SK-N-SH (cell line): Measurements from ENCODE around the gene COMMD6. TPM values are rescaled to one million over a fixed set of nuclear protein-coding genes. Genes with fewer than 3 reads are reported as not detected.

Source experiments
- CTCF ChIA-PET: fragments of 300-600, 350-600 bp; formaldehyde crosslinking; extraction: SDS; loops from one replicate; lab custom pipeline; 2021; lab: Yijun Ruan, JAX
- POLR2A ChIA-PET: fragments of 350-600 bp; sonication (Branson Sonifier 250); formaldehyde crosslinking; extraction: SDS; loops from one replicate; lab custom pipeline; 2020; ENCODE audit warnings: antibody characterized with exemption, inconsistent platforms; lab: Yijun Ruan, JAX
- DNase-seq: peaks from one replicate; pipeline ENCODE4 v3.0.0; 2012
- H2AFZ ChIP-seq: fragments of 200-600 bp; sonication (generic); 2 replicates; pipeline ENCODE4 v1.8.1; 2016; ENCODE audit warnings: antibody characterized with exemption, mild to moderate bottlenecking, low read depth
- H3F3A ChIP-seq: fragments of 200-600 bp; sonication (generic); replicated peaks from 2 replicates; pipeline ENCODE3; 2016; ENCODE audit warnings: antibody characterized with exemption, mild to moderate bottlenecking; ENCODE audit not compliant: insufficient read depth
- H3K27ac ChIP-seq, 2 experiments: fragments of 200-500 bp in 1 of 2; fragments of 200-600 bp in 1 of 2; sonication (Bioruptor generic) in 1 of 2; sonication (generic), shearing (Covaris generic) in 1 of 2; 2 replicates each; pipeline versions ENCODE4 v1.5.1 to v1.6.1; 2014 to 2016; ENCODE audit warnings: low read depth in 2 of 2, inconsistent platforms in 1 of 2, low read length in 1 of 2, mild to moderate bottlenecking in 1 of 2, mixed read lengths in 1 of 2
- H3K27me3 ChIP-seq: fragments of 200-600 bp; sonication (generic), shearing (Covaris generic); 2 replicates; pipeline ENCODE4 v1.6.1; 2016; ENCODE audit warnings: mixed run types; ENCODE audit not compliant: insufficient read depth
- H3K36me3 ChIP-seq, 2 experiments: fragments of 200-500 bp in 1 of 2; fragments of 200-600 bp in 1 of 2; sonication (Bioruptor generic) in 1 of 2; sonication (generic) in 1 of 2; replicated peaks in 1 of 2; 2 replicates each; pipeline versions ENCODE3 to v1.5.1; 2014 to 2016; ENCODE audit warnings: low read length in 1 of 2, mild to moderate bottlenecking in 1 of 2; ENCODE audit not compliant: insufficient read depth in 2 of 2, control insufficient read depth in 1 of 2
- H3K4me1 ChIP-seq, 2 experiments: fragments of 200-500 bp in 1 of 2; fragments of 200-600 bp in 1 of 2; sonication (Bioruptor generic) in 1 of 2; sonication (generic), shearing (Covaris generic) in 1 of 2; 2 replicates each; pipeline versions ENCODE4 v1.5.1 to v1.6.1; 2014 to 2016; ENCODE audit warnings: low read depth in 1 of 2, low read length in 1 of 2, mixed run types in 1 of 2; ENCODE audit not compliant: insufficient read depth in 2 of 2, control insufficient read depth in 1 of 2
- H3K4me2 ChIP-seq: fragments of 200-600 bp; sonication (generic), shearing (Covaris generic); 2 replicates; pipeline ENCODE4 v1.6.1; 2017; ENCODE audit warnings: mixed run types
- H3K4me3 ChIP-seq, 2 experiments: fragments of 200-500 bp in 1 of 2; fragments of 200-600 bp in 1 of 2; sonication (Bioruptor generic) in 1 of 2; sonication (generic), shearing (Covaris generic) in 1 of 2; 2 replicates each; pipeline versions ENCODE4 v1.5.1 to v1.8.1; 2014 to 2016; ENCODE audit warnings: low read depth in 2 of 2, inconsistent platforms in 1 of 2, low read length in 1 of 2, mild to moderate bottlenecking in 1 of 2, mixed read lengths in 1 of 2, moderate library complexity in 1 of 2
- H3K79me2 ChIP-seq: fragments of 200-600 bp; sonication (generic); 2 replicates; pipeline ENCODE4 v1.8.1; 2017; ENCODE audit warnings: mild to moderate bottlenecking; ENCODE audit not compliant: insufficient read depth
- H3K9ac ChIP-seq: fragments of 200-600 bp; sonication (generic); 2 replicates; pipeline ENCODE4 v1.6.1; 2017; ENCODE audit warnings: mixed run types
- H3K9me2 ChIP-seq: fragments of 200-600 bp; sonication (generic); 2 replicates; pipeline ENCODE4 v1.6.1; 2017; ENCODE audit warnings: mixed run types
- H3K9me3 ChIP-seq: fragments of 200-600 bp; sonication (generic); 2 replicates; pipeline ENCODE4 v1.6.1; 2017; ENCODE audit warnings: mixed run types, mild to moderate bottlenecking, moderate library complexity
- H4K20me1 ChIP-seq: fragments of 200-600 bp; sonication (generic); 2 replicates; pipeline ENCODE4 v1.6.1; 2017; ENCODE audit warnings: mild to moderate bottlenecking, mixed run types; ENCODE audit not compliant: insufficient read depth
- ELF1 ChIP-seq: IDR thresholded peaks from 2 replicates; pipeline ENCODE4 v1.4.0; 2012
- FOSL2 ChIP-seq: IDR thresholded peaks from 2 replicates; pipeline ENCODE4 v1.4.0; 2012; ENCODE audit warnings: low read depth, mild to moderate bottlenecking, moderate library complexity, borderline replicate concordance
- GATA2 ChIP-seq: sonication (generic); formaldehyde crosslinking; IDR thresholded peaks from 2 replicates; pipeline ENCODE4 v1.5.0; 2020; ENCODE audit warnings: mild to moderate bottlenecking, missing genetic modification reagents
- JUND ChIP-seq: IDR thresholded peaks from 2 replicates; pipeline ENCODE4 v1.4.0; 2012
- MEF2A ChIP-seq: IDR thresholded peaks from 2 replicates; pipeline ENCODE4 v1.4.0; 2012; ENCODE audit warnings: low read depth, borderline replicate concordance
- MXI1 ChIP-seq: IDR thresholded peaks from 2 replicates; pipeline ENCODE4 v1.6.1; 2012; ENCODE audit warnings: mild to moderate bottlenecking, low read depth, low read length, improper control_type of control experiment
- NFIC ChIP-seq: IDR thresholded peaks from 2 replicates; pipeline ENCODE4 v1.4.0; 2012; ENCODE audit warnings: borderline replicate concordance
- POLR2AphosphoS5 ChIP-seq: IDR thresholded peaks from 2 replicates; pipeline ENCODE4 v1.6.1; 2012; ENCODE audit warnings: low read depth, low read length
- RAD21 ChIP-seq: IDR thresholded peaks from 2 replicates; pipeline ENCODE4 v1.6.1; 2012; ENCODE audit warnings: mild to moderate bottlenecking, low read length
- RCOR1 ChIP-seq: fragments of 150-350 bp; IDR thresholded peaks from 2 replicates; pipeline ENCODE4 v1.6.1; 2017; ENCODE audit warnings: antibody characterized with exemption, low read length
- REST ChIP-seq: IDR thresholded peaks from 2 replicates; pipeline ENCODE4 v1.6.1; 2012; ENCODE audit warnings: mild to moderate bottlenecking, low read depth, low read length, moderate library complexity
- TEAD4 ChIP-seq: IDR thresholded peaks from 2 replicates; pipeline ENCODE4 v1.4.0; 2012; ENCODE audit warnings: mild to moderate bottlenecking, borderline replicate concordance; ENCODE audit not compliant: insufficient read depth
- YY1 ChIP-seq: IDR thresholded peaks from 2 replicates; pipeline ENCODE4 v1.4.0; 2012; ENCODE audit warnings: low read depth, mild to moderate bottlenecking
- WGBS: methylation state at CpG from one replicate; pipeline ENCODE4 v1.1.6; 2017; ENCODE audit warnings: low lambda C conversion rate; 5-methylcytosine and 5-hydroxymethylcytosine counted together
- polyA plus RNA-seq, 3 experiments: library from polyadenylated mRNA; depleted of rRNA; stranded (reverse); fragments of >200 nt; gene quantifications; 2 replicates each; pipeline ENCODE4 v1.2.3, GENCODE V29; 2012
- TF ChIP-seq, protein P1 (sequence below): fragments of 150-350 bp; IDR thresholded peaks from 2 replicates; pipeline ENCODE4 v1.6.1; 2017; ENCODE audit warnings: antibody characterized with exemption, low read length, low read depth, borderline replicate concordance

COMMD6 gene
- polyA plus RNA-seq, 1 of the 3 experiments (the other 2 are of a cell fraction) = 76.9 TPM

DNA sequence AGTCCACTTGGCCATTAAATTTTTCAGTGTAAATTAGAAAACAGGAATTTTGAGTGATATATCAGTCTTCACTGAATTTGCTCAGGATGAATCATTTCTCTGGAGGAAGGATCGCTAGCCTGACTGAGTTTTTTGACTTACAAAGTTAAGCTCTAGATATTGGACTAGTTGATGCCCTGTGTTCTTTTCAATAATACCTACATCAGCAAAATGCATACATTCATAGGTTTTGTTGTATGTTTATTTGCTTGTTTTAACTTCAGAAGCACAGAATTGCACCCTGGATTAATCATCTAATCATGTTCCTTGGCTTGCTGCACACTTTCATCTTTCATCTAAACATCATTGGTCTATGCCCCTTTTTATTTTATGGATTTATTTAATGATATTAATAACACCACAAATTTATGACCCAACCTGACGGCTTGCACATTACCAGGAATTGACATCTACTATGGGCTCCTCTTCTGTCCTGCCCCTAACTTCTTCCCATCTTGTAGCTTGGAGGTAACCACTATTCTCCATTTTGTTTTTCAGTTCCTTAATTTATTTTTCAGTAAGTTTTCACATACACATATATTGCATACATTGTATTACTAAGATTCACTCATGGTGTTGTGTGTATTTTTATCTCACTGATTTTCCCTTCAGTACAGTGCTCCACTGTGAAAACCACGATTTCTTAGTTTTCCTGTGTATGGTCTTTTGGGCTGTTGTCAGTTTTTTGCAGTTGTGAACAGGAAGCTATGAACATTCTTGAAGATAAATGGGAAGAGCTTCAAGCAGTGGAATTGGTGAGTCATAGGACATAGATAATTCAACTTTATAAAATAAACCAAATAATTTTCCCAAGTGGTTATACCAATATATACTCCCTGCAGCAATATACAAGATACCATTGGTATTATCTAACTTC, 23.3 kb downstream of the COMMD6 start:
- Histone ChIP-seq H3K4me3 (no peak overlapping the region), H3K27me3 (no peaks in the 10 kb centered on the region), H3K4me2 (no peak overlapping the region), H2AFZ (no peak overlapping the region), H3K36me3 (no peaks in the 10 kb centered on the region), H4K20me1 (no peaks in the 10 kb centered on the region), H3K9me3 (no peaks in the 10 kb centered on the region), H3K79me2 (no peaks in the 10 kb centered on the region), H3F3A (no peaks in the 10 kb centered on the region), H3K27ac (no peak overlapping the region), H3K9ac (no peak overlapping the region), H3K4me1 (no peaks in the 10 kb centered on the region; a peak in 1 of 4 replicates), H3K9me2 (no peaks in the 10 kb centered on the region)
- POLR2A ChIA-PET = no interaction called here
- WGBS = 56% methylated on average over 3 of the region's 3 CpGs
- TF ChIP-seq JUND = 0 out of 2 replicates have a peak, but pooled peaks have one; percentile 16
- TF ChIP-seq YY1 = no peak
- CTCF ChIA-PET = interaction anchor here (1.8 to 2.1 kb wide), 2 partner anchors 14 to 32 kb away, joined by 5 to 9 read pairs; partner anchors contain the start of gene TBC1D4
- no peak for DNase-seq

- Histone ChIP-seq H3K4me2 (no peak overlapping the region), H3K9me2 (no peaks in the 10 kb centered on the region), H3K79me2 (no peaks in the 10 kb centered on the region), H2AFZ (no peak overlapping the region), H3K4me1 (no peaks in the 10 kb centered on the region; a peak in 1 of 4 replicates), H3K36me3 (no peaks in the 10 kb centered on the region), H3K4me3 (no peak overlapping the region), H3F3A (no peaks in the 10 kb centered on the region), H3K27ac (no peak overlapping the region), H3K27me3 (no peaks in the 10 kb centered on the region), H3K9me3 (no peaks in the 10 kb centered on the region), H4K20me1 (no peaks in the 10 kb centered on the region), H3K9ac (no peak overlapping the region)
- no peak for DNase-seq
- ChIA-PET CTCF (interaction anchor here (1.8 to 2.1 kb wide), 2 partner anchors 13 to 30 kb away, joined by 5 to 9 read pairs; partner anchors contain the start of gene TBC1D4), POLR2A (no interaction called here)
- WGBS = 93% methylated on average over 5 of the region's 5 CpGs
- TF ChIP-seq POLR2AphosphoS5 (no peak), GATA2 (CRISPR knock-in tag) (no peak), RCOR1 (no peak), MXI1 (no peak), NFIC (no peak), ELF1 (no peak), FOSL2 (no peak), RAD21 (no peak), REST (no peak), MEF2A (no peak), TEAD4 (no peak)
- TF ChIP-seq, protein P1, sequence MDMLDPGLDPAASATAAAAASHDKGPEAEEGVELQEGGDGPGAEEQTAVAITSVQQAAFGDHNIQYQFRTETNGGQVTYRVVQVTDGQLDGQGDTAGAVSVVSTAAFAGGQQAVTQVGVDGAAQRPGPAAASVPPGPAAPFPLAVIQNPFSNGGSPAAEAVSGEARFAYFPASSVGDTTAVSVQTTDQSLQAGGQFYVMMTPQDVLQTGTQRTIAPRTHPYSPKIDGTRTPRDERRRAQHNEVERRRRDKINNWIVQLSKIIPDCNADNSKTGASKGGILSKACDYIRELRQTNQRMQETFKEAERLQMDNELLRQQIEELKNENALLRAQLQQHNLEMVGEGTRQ = no peak
Measured at GRCh38 chr13:75513271-75513670, 24.4 kb downstream of the COMMD6 start.
